OCI-M2 (cell line): ENCODE data around the gene ZNF316.

ENCODE experiments used
- DNase-seq: peaks from one replicate; lab custom pipeline; 2025; ENCODE audit not compliant: unreplicated experiment; lab: John Stamatoyannopoulos, UW

The ZNF316 gene

DNA sequence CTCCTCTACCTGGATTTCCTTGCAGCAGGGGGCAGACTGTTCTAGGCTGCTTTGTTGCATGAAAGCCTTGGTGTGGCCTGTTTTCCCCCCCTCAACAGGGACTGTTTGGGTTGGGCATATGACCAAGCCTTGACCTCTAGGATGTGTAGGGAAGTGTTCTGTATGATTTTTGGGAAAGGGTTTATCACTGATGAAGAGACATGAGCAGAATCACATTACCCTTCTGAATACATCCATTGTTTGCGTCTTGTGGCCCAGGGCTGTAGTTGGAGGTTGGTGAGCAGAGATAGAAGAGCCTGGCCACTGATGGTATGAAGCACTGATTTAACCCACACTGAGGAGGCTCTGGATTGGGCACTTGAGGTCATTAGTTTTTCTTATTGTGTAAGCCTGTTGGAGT lies 43.0 kb downstream of the ZNF316 start:
- DNase-seq = no peak

DNA sequence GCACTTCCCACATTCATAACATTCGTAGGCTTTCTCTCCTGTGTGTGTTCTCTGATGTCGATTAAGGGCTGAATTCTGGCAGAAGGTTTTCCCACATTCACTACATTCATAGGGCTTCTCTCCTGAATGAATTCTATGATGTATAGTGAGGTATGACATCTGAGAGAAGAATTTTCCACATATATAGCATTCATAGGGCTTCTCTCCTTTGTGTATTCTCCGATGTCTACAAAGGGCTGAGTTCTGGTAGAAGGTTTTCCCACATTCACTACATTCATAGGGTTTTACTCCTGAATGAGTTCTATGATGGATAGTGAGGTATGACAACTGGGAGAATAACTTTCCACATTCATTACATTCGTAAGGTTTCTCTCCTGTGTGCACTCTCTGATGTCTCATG lies 54.0 kb downstream of the ZNF316 start:
- no peak for DNase-seq

DNA sequence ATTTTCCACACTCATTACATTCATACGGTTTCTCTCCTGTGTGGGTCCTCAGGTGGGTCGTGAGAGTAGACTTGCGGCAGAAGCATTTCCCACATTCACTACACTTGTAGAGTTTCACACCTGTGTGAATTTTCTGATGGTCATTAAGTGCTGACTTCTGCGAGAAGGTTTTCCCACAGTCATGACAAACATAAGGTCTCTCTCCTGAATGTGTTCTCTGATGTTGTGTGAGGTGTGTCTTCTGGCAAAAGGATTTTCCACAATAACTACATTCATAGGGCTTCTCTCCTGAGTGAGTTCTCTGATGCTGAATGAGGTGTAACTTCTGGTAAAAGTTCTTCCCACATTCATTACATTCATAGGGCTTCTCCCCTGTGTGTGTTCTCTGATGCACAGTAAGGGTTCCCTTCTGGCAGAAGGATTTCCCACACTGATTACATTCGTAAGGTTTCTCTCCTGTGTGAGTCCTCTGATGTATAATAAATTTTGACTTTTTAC lies 54.5 kb downstream of the ZNF316 start:
- DNase-seq = no peak

DNA sequence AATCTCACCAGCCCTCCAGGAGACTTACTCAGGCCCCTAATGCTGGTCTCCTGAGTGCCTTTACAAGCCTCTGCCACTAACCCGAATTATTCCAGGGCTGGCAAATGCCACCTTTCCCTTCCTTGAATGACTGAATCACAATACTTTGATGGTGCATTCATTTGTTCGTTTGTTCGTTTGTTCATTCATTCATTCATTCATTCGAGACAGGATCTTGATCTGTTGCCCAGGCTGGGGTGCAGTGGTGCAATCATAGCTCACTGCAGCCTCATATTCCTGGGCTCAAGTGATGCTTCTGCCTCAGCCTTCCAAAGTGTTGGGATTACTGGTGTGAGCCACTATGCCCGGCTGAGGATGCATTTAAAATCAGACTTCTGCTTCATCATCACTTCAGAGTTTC lies 63.7 kb downstream of the ZNF316 start:
- no peak for DNase-seq

DNA sequence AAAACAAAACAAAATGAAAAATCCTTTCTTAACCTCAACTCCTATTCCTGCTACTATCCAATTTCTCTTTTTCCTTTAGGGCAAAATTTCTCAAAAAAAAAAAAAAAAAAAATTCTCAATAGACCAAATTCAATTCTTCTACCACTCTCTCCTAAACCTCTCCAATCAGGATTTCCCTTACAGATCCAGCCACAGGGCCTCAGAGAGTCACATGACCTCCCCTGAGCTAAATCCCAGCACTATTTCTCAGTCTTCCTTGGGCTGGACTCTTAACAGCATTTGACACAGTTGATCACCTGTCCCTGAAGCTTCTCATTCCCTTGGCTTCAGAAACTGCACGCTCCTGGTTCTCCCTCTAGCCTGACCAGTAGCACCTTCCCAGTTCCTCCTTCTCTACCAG lies 64.7 kb downstream of the ZNF316 start:
- DNase-seq = no peak
